ENCODE results near the gene ROS1.
"Not testable (repeated sequence)": the region's sequence is repeated elsewhere in the genome, so short reads cannot be mapped to it uniquely, and the experiment has no call there.

The ROS1 gene

DNA sequence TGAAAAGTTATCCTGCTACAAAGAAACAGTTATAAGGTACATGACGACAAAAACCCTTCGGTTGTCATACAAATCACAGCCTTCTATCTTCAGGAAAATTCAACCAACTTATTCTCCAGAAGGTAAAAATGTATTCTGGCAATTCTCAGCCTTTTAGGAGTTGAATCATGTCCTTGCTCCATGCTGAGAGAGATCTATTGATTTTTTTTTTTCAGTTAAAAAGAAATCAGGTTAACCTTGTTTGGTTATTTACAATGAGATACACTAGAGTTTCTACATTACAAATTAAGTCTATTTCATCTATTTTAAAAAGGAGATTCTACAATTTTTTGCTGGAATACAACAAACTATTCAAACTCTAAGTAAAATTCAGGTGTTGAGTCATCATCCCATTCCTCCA lies 45.4 kb downstream of the ROS1 start:
- DNase-seq (ENCODE audit: low read depth) = no peak

DNA sequence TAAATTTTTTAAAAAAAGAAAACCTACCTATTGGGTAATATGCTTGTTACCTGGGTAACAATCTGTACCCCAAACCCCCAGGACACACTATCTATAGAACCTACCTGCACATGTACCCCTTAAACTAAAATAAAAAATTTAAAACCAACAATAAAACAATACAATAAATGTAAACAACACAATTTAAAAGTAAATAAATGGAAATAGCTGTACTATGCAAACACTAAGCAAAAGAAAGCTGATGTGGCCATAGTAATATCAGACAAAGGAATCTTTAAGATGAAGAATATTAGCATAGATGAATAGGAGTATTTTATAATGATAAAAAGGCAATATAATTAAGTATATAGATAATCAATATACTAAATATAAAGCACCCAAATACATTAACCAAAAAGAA lies 50.3 kb downstream of the ROS1 start:
- no peak for DNase-seq (ENCODE audit: low read depth)

DNA sequence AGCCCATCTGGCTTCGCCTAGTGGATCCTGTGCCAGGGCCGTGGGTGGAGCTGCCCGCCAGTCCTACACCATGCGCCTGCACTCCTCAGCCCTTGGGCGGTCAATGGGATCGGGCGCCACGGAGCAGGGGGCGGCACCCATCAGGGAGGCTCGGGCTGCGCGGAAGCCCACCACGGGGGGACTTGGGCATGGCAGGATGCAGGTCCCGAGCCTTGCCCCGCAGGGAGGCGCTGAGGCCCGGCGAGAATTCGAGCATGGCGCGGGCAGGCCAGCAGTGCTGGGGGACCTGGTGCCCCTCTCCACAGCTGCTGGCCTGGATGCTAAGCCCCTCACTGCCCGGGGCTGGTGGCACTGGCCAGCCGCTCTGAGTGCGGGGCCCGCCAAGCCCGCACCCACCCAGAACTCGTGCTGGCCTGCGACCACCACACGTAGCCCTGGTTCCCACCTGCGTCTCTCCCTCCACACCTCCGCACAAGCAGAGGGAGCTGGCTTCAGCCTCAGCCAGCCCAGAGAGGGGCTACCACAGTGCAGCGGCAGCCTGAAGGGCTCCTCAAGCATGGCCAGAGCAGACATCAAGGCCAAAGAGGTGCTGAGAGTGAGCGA lies 52.4 kb downstream of the ROS1 start:
- no peak for DNase-seq (ENCODE audit: low read depth)

DNA sequence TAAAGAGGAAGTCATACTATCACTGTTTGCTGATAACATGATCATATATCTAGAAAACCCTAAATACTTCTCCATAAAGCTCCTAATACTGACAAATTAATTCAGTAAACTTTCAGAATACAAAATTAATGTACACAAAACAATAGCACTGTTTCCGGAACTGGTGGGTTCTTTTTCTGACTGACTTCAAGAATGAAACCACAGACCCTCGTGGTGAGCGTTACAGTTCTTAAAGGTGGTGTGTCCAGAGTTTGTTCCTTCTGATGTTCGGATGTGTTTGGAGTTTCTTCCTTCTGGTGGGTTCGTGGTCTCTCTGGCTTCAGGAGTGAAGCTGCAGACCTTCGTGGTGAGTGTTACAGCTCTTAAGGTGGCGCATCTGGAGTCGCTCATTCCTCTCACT lies 53.5 kb downstream of the ROS1 start:
- DNase-seq (ENCODE audit: low read depth) = not testable (repeated sequence)

DNA sequence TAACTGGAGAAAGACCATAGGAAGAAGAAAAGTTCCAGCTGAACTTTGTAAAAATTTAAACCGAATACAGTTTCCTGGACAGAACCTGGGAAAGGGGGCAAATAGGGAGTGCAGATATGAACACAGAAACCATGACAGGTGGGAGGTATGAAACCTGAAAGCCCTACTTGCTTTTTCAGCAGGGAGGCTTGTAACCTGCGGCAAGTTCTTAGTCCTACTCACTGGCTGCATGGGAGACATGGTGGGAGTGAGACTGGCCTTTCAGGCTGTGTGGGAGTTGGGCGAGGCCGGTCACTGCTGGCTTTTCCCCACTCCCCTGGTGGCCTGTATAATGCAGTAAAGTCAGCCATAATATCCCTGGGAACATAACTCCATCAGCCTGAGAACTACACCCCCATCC lies 54.2 kb downstream of the ROS1 start:
- DNase-seq (ENCODE audit: low read depth) = no peak

DNA sequence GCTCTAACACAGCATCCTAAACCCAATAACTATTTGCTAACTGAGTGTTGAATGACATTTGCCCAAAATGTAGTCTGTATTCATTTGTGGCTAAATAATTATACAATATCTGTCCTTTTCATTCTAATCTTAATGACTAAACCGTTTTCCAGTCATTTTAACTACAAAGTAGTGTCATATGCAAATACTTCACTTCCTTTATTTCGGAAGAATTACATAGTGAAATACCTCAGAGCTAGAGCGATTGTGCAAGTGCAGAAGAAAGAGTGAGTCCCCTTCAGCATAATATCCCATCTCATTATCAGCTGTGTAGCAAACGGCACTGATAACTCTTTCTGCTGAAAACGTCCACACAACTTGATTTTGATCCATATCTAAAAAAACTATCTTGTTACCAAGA lies 66.2 kb downstream of the ROS1 start:
- no peak for DNase-seq (ENCODE audit: low read depth)

DNA sequence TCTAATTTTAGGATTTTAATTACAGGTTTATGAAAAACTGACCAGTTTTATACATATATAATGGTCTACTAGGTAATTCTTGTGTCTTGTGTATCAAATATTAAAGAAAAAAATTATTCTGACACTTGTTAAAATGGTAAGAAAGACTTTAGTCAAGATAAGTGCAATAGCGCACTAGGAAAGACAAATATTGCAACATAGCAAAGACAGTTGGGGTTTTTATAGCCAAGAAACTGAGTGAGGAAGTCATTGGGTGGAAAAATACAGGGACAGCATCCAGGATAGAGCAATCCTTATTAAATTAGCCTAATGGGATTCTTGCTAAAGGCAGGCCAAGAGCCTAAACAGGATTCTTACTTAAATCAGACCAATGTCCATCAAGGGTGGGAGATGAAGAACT lies 71.1 kb downstream of the ROS1 start:
- DNase-seq (ENCODE audit: low read depth) = no peak

DNA sequence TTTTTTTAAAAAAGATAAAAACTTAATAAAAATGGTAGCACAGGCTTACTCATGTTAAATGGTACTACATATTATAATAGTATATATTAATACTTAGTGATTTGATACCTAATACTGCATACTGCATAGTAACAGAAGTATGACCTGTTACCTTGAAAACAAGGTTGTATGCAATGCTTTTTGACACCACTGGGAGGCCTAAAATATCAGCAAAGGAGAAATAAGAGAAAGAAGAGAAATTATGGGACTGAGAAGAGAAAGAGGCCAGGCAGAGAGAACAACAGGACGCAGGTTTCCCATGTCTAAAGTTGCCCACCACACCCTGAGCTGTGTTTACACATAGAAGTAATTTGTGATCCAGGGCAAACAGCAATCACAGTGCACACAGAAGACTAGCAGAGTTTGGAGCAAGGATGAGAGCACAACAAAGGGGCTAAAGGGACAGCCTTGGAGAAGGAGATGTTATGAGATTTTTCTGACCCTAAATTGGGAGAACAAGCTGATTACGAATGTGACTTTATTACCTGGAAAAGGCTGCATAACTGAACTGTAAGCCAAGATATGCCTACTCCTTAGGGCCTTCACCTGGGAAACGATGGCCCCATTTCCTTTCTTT lies 73.2 kb downstream of the ROS1 start:
- no peak for DNase-seq (ENCODE audit: low read depth)

DNA sequence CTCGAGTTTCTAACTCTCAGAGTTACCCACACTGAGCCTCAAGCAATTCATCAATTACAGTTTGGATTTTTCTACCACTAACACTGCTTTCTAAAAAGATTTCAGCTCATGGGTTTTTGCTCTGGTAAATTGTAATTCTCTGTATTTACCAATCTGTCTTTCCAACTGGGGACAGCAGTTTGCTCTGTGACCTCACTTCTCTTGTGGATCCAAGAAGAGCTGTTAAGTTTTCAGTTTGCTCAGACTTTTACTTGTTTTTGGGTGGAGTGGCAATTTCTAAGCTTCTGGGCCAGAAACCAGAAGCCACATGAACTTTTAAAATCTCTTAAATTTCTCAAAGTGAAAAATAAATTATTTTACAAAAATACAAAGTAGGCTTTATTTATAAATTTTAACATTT lies 74.2 kb downstream of the ROS1 start:
- DNase-seq (ENCODE audit: low read depth) = no peak

DNA sequence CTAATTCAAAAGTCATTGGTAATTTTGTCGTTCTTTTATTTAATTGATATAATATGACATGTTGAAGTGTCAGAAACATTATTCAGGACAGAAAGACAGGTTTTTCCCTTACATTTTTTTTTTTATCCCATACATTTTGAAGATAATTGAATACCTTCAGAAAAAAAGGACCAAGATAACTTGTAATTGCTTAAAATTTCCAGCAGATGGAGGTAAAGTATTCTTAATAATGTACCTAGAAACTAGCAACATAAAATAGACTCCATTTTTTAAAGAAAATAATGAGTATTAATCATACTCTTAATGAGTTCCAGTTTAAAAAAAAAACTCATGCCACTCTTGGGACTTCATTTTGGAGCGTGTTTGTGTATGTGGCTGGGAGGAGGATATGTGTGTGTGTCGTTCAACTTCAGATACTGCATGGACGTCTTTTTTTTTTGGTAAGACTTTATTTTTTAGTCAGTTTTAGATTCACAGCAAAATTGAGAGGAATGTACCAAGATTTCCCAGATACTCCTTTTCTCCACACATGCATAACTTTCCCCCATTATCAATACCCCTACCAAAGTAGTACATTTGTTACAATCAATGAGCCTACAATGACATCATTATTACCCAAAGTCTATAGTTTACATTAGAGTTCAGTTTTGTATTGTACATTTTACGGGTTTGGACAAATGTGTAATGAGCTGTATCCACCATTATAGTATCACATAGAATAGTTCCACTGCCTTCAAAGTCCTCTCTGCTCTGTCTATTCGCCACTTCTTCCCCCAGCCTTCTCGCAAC lies 79.4 kb downstream of the ROS1 start:
- DNase-seq (ENCODE audit: low read depth) = no peak

DNA sequence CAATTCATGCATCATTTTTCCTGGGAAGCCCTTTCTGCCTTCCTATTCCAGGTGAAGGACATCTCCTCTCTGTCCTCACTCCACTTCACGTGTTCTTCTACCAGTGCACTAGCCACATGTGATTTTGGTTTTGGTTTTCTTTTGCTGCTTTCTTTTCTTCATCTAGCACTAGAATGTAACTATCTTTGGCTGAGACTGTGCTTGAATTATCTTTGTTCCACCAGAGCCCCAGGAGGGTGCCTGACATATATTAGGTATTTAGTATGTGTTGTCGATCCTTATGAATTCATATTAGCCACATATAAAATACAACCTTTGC lies 80.5 kb downstream of the ROS1 start:
- no peak for DNase-seq (ENCODE audit: low read depth)

DNA sequence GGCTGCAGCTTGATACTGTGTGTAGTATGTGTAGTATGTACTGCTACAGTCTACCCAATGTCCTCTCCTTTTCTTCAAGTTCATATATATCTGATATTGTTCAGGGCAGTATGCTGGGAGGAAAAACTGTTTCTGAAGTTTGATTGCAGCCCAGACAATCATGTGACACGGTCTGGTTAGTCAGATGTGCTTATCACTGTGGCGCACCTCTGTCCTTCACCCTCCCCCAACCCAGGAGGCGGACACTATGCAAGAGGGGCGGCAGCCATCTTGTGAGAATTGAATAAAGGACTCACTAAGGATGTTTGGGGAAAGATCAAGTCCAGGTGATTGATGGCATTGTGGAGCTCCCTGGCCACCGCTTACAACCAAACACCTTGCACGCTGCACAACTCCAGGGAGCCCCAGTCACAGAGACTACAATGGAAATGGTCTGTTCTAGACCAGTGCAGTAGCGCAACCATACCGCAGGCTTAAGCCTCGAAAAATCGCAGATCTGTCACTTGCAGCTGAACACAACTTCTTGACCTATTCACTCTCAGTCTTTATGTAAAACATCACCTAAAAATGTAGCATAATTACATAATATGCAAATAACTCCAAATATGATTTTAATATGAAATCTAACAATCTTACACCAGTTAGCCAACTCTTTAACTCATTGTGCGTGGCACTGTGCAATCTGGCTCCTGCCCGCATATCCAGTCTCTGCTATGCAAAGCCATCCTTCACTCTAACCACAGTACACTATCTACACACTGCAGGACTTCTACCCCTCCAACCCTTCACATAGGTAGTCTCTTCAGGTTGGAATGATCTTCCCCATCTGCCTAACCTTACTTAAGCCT lies 81.1 kb downstream of the ROS1 start:
- no peak for DNase-seq (ENCODE audit: low read depth)

DNA sequence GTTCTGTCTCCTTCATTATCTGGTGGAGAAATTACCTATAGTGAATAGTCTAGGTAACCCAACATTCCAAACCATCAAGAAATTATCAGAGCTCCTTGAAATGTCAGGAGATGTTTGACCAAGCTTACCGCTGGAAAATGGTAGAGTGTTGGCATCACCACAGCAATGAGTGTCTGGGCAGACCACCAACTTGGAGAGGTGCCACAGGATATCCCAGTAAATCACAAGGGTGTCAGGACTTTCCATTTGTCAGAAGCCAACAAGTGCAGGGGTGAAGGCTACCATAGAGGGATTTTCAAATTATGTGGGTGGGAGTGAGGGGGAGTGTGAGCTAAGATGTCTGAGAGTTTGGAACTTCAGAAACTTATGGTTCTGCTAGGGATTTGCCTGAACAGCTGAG lies 87.2 kb downstream of the ROS1 start:
- DNase-seq (ENCODE audit: low read depth) = no peak

DNA sequence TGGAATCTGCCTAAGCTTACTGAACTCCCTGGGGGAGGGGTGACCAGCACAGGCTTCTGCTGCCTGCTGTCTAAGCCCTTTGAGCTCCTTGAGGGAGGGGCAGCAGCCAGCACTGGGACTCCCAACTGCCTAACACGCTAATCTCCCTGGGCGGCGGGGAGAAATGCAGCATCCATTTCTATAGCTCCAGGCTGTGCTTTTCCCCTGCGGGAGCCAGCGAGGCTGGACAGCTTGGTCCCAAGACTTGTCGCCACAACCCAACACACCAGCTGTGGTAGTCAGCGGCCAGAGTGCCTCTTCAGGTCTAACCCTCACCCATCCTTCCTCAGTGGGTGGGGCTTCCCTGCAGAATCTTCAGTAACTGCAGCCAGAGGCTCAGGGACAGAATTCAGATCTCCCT lies 95.8 kb downstream of the ROS1 start:
- DNase-seq (ENCODE audit: low read depth) = no peak

DNA sequence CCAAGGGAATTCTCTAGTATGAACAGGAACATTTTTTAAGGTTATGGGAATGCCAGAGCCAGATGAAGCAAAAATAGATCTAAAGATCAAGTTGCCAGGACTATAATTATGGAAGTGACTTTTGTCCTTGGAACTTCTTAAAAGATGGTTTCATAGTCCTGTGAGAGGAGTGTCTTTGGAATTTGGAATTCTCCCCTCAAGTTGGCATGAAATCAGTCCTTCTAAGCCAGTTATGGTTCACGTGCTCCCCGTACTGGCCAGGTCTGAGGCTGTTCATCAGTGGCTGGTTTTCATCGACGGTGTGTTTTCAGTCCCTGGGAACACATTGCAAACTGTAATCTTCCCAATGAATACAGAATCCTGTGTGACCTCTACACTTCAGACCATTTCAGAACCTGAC lies 97.2 kb downstream of the ROS1 start:
- DNase-seq (ENCODE audit: low read depth) = no peak

DNA sequence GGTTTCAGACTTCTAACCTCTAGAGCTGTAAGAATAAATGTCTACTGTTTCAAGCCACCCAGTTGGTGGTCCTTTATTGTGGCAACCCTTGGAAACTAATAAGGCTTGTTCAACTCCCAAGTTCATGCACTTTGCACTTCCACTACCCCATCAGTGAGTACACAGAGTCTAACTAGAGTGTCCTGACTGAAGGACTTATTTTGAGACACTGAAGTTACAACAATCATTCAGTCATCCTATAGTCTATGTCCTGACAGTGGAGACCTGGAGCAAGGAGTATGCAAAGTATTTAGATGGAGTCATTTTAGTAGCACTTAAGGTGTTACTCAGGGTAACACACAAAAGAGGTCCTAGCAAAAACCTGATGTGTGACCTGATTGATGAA lies 97.7 kb downstream of the ROS1 start:
- DNase-seq (ENCODE audit: low read depth) = no peak

DNA sequence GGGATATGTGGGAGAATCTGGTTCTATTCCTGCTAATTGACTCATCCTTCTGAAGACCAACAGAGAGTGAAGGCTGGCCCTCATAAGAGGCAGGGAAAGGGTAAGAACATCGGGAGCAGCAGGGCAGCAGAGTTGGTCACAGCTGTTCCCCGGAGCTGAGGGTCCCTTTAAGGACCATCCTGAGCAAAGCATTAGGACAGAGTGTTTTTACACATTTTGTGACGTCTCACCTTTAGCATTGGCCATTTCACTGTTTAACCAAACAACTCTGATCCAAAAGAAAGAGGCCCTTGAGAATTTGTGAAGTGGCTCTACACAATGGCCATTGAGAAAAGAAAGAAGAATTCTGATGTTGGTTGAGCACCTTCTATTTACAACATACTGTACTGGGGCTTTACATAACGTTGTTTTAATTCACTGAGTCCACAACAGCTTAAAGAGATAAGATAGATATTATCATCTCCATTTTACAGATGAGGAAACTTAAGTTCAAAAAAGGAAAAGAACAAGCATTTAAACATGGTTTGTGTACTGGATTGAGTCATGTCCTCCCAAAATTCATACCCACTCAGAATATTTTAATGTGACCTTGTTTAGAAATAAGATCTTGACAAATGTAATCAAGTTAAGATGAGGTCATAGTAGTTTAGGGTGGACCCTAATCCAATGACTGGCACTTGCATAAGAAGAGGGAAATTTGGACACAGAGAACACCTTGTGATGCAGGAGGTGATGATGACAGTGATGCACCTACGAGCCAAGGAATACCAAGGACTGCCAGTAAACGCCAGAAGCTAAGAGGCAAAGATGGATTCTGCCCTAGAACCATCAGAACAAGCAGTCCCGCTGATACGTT lies 98.4 kb downstream of the ROS1 start:
- no peak for DNase-seq (ENCODE audit: low read depth)

DNA sequence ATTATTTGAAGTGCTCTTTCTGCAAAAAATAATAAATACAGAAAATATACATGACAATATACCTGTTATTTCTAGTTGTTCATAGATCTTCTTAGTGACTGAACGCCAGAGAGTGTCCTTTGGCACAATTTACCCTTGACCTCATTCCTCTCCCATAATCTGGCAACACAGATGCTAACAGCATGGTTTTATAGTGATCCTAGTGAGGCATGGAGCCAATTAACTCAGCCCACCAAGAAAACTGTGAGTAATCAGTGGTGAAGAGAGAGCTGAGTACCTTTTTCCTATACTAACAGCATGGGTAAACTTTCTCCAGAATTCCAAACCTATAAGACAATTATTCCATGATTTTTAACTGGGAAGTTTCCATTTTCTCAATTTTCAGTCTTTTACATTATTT lies 99.3 kb downstream of the ROS1 start:
- DNase-seq (ENCODE audit: low read depth) = no peak

DNA sequence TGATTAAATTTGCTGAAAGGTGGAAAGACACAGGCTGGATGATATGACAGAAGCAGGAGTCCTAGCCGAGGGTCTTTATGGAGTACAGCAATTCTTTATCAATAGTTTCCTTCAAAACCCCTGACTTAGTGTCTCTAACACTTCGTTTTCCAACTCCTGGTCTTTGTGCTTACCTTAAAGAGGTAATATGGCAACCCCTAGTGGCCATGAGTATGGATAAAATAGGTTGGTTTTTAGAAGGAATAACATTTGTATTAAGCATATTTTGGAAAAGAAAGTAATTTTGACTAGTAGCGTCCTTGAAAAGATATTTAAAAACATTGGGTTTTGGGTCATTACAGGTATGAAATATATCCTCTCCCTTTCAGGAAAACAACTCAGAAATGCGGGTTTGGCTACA lies 108.5 kb downstream of the ROS1 start:
- DNase-seq (ENCODE audit: low read depth) = no peak

DNA sequence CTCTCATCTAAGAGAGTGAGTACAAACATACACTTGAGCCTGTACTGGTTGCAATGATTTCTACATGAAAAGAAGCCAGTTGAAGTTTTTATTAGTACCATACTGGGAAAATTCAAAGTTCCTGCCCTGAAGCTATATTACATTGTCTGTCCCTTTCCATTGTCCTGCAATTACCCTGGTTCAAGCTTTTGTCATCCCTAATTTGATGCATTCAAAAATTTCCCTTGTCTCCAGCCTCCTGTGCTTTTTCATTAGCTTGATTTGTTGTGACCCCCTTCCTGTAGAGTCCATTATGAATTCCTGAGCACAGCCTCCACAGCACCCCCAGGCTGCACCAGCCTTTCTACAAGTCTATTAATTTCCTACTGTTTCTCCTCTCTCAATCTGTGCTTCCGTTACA lies 114.0 kb downstream of the ROS1 start:
- DNase-seq (ENCODE audit: low read depth) = no peak

DNA sequence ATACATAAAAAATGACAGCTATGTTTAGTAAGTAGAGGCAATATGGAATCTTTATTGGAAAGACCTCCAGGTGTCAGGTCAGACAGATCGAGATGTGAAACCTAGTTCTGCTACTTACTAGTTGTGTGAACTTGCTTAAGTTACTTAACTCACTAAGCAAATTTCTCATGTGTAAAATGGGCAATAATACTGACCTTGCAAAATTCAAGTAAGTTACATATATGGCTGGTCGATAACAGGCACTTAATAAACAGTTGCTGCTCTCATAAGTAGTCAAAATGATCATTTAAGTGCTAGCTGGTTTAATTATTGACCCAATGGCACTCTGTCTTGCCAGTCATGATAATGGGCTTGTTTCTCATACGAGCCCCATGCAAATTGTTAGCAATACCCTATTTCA lies 114.4 kb downstream of the ROS1 start:
- DNase-seq (ENCODE audit: low read depth) = no peak

DNA sequence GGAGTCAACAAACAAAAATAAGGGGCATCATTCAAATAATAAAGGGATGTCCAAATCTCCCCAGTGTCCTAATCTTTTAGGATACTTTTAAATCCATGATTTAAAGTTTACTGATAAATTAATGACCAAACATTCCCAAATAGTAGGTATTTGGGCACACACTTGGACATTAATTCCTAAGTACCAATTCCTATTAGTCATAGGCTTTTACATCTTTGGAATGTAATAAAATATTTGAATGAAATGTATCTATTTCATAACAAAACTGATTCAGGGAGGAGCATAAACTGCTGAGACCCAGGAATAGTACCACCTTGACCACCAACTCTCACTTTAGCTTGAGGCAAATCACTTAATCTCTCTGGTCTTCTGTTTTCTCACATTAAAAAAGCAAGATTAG lies 116.1 kb downstream of the ROS1 start:
- DNase-seq (ENCODE audit: low read depth) = no peak

Data from activated T-helper 9 cell treated with anti-CD3 and anti-CD28 coated beads, Interleukin-2, amount 50 U/mL, for 16 hours (primary cell).